MM.1S (cell line): ENCODE results near the gene TOR1A.

Experiments used
- DNase-seq: peaks from one replicate; pipeline ENCODE4 v3.0.0-alpha.2; 2015
- H2AFZ ChIP-seq: fragments of 300-600 bp; sonication (generic); 2 replicates; pipeline ENCODE4 v1.6.0; 2016; ENCODE audit warnings: antibody characterized with exemption, low read length
- H3F3A ChIP-seq: fragments of 300-600 bp; sonication (generic); 2 replicates; pipeline ENCODE4 v1.6.1; 2016; ENCODE audit warnings: mild to moderate bottlenecking, antibody characterized with exemption, low read length, moderate library complexity, mixed read lengths; ENCODE audit not compliant: insufficient read depth
- H3K27ac ChIP-seq: fragments of 300-600 bp; sonication (generic); 2 replicates; pipeline ENCODE4 v1.5.1; 2016; ENCODE audit warnings: mild to moderate bottlenecking, low read length
- H3K27me3 ChIP-seq: fragments of 300-600 bp; sonication (generic); replicated peaks from 2 replicates; pipeline ENCODE4 v1.6.0; 2016; ENCODE audit warnings: low read length; ENCODE audit not compliant: insufficient read depth
- H3K36me3 ChIP-seq: fragments of 300-600 bp; sonication (generic); replicated peaks from 2 replicates; pipeline ENCODE4 v1.6.1; 2016; ENCODE audit warnings: mild to moderate bottlenecking, low read length, mixed read lengths; ENCODE audit not compliant: insufficient read depth
- H3K4me1 ChIP-seq: fragments of 300-600 bp; sonication (generic); 2 replicates; pipeline ENCODE4 v1.6.1; 2016; ENCODE audit warnings: low read length, mixed read lengths
- H3K4me2 ChIP-seq: fragments of 300-600 bp; sonication (generic); 2 replicates; pipeline ENCODE4 v1.6.0; 2016; ENCODE audit warnings: low read depth, low read length
- H3K4me3 ChIP-seq: fragments of 300-600 bp; sonication (generic); 2 replicates; pipeline ENCODE4 v1.5.1; 2016; ENCODE audit warnings: low read length, mixed read lengths
- H3K79me2 ChIP-seq: fragments of 300-600 bp; sonication (generic); 2 replicates; pipeline ENCODE4 v1.6.1; 2016; ENCODE audit warnings: mixed run types, low read length, mixed read lengths
- H3K9ac ChIP-seq: fragments of 300-600 bp; sonication (generic); 2 replicates; pipeline ENCODE4 v1.6.1; 2016; ENCODE audit warnings: low read length, mixed read lengths
- H3K9me2 ChIP-seq: fragments of 300-600 bp; sonication (generic); replicated peaks from 2 replicates; pipeline ENCODE4 v1.6.1; 2016; ENCODE audit warnings: mild to moderate bottlenecking, low read length, mixed read lengths; ENCODE audit not compliant: insufficient read depth
- H3K9me3 ChIP-seq: fragments of 300-600 bp; sonication (generic); replicated peaks from 2 replicates; pipeline ENCODE4 v1.6.1; 2016; ENCODE audit warnings: mild to moderate bottlenecking, low read length, mixed read lengths; ENCODE audit not compliant: insufficient read depth
- H4K20me1 ChIP-seq: fragments of 300-600 bp; sonication (generic); 2 replicates; pipeline ENCODE4 v1.6.1; 2016; ENCODE audit warnings: mild to moderate bottlenecking, low read length, moderate library complexity, mixed read lengths; ENCODE audit not compliant: insufficient read depth
- EZH2 ChIP-seq: fragments of 300-600 bp; sonication (generic); optimal IDR thresholded peaks from 2 replicates; pipeline ENCODE3; 2017; ENCODE audit warnings: low read depth, mild to moderate bottlenecking, antibody characterized with exemption, low read length, mixed read lengths
- EZH2phosphoT487 ChIP-seq: fragments of 300-600 bp; sonication (generic); IDR thresholded peaks from 2 replicates; pipeline ENCODE4 v1.6.1; 2018; ENCODE audit warnings: antibody characterized with exemption, low read length
- TF ChIP-seq, protein P1 (sequence below): fragments of 300-600 bp; sonication (generic); IDR thresholded peaks from 2 replicates; pipeline ENCODE4 v1.5.1; 2016; ENCODE audit warnings: antibody characterized with exemption, low read length, mixed read lengths

Gene TOR1A

DNA sequence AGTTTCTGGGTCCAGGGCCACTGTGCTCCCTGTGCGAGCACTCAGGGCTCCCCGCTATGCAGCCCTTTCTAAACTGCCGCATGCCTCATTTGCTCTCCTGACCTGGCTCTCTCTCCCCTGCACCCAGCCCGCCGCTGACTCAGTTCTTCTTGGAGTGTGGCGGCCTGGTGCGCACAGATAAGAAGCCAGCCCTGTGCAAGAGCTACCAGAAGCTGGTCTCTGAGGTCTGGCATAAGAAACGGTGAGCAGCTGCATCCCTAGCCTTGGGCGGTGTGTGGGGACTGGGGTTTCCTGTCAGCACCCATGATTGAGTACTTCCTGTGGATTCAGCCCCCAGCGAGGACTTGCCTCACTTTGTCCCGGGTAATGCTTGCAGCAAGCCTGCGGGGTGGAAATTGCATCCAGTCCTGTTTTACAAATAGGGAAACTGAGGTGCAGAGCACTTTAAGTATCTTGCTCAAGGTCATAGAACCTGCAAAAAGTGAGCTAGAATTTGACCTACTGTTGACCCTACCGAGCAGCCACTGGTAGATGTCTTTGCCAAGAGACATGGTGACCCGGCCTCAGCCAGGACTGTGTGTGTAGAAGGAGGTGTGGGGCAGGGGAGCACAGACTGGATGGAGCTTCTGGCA lies 39.2 kb upstream of the TOR1A start:
- H3K79me2 ChIP-seq, result no peaks in the 10 kb centered on the region
- TF ChIP-seq, protein P1, sequence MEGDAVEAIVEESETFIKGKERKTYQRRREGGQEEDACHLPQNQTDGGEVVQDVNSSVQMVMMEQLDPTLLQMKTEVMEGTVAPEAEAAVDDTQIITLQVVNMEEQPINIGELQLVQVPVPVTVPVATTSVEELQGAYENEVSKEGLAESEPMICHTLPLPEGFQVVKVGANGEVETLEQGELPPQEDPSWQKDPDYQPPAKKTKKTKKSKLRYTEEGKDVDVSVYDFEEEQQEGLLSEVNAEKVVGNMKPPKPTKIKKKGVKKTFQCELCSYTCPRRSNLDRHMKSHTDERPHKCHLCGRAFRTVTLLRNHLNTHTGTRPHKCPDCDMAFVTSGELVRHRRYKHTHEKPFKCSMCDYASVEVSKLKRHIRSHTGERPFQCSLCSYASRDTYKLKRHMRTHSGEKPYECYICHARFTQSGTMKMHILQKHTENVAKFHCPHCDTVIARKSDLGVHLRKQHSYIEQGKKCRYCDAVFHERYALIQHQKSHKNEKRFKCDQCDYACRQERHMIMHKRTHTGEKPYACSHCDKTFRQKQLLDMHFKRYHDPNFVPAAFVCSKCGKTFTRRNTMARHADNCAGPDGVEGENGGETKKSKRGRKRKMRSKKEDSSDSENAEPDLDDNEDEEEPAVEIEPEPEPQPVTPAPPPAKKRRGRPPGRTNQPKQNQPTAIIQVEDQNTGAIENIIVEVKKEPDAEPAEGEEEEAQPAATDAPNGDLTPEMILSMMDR, result no peak
- no peak for TF ChIP-seq EZH2phosphoT487
- H3K27ac ChIP-seq, result no peak overlapping the region
- H2AFZ ChIP-seq, result no peak overlapping the region
- no peak overlapping the region for H3K4me2 ChIP-seq
- no peak for DNase-seq
- no peaks in the 10 kb centered on the region for H3K36me3 ChIP-seq
- no peak overlapping the region for H3K9ac ChIP-seq
- H3K9me2 ChIP-seq, result no peaks in the 10 kb centered on the region
- H3K4me3 ChIP-seq, result no peak overlapping the region
- H3K9me3 ChIP-seq, result no peaks in the 10 kb centered on the region
- no peaks in the 10 kb centered on the region for H3K27me3 ChIP-seq
- H4K20me1 ChIP-seq, result no peaks in the 10 kb centered on the region
- no peaks in the 10 kb centered on the region for H3K4me1 ChIP-seq
- no peaks in the 10 kb centered on the region for H3F3A ChIP-seq

DNA sequence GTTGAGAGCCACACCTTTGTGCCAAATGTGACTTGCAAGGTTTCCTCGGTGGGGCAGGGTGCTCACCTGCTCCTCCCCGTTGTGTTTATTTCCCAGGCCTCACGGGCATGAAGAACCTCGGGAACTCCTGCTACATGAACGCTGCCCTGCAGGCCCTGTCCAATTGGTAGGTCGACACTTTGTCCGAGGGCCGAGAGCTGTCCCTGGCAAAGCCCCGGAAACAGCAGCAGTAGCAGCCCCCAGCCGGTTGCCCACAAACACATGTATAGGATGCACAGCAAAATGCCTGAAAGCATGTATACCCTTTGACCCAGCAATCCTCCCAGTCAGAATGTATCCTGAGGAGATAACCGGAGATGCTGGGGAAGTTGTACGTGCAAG lies 37.5 kb upstream of the TOR1A start:
- Histone ChIP-seq H3K4me2 (no peak overlapping the region), H4K20me1 (no peaks in the 10 kb centered on the region), H3K9me3 (no peaks in the 10 kb centered on the region), H3K9me2 (no peaks in the 10 kb centered on the region), H3F3A (no peaks in the 10 kb centered on the region), H3K4me1 (no peaks in the 10 kb centered on the region), H3K27me3 (no peaks in the 10 kb centered on the region), H2AFZ (no peak overlapping the region), H3K79me2 (no peaks in the 10 kb centered on the region), H3K9ac (no peak overlapping the region), H3K27ac (no peak overlapping the region), H3K4me3 (no peak overlapping the region), H3K36me3 (no peaks in the 10 kb centered on the region)
- no peak for TF ChIP-seq EZH2phosphoT487
- TF ChIP-seq, protein P1, result no peak
- TF ChIP-seq EZH2, result no peak
- no peak for DNase-seq

DNA sequence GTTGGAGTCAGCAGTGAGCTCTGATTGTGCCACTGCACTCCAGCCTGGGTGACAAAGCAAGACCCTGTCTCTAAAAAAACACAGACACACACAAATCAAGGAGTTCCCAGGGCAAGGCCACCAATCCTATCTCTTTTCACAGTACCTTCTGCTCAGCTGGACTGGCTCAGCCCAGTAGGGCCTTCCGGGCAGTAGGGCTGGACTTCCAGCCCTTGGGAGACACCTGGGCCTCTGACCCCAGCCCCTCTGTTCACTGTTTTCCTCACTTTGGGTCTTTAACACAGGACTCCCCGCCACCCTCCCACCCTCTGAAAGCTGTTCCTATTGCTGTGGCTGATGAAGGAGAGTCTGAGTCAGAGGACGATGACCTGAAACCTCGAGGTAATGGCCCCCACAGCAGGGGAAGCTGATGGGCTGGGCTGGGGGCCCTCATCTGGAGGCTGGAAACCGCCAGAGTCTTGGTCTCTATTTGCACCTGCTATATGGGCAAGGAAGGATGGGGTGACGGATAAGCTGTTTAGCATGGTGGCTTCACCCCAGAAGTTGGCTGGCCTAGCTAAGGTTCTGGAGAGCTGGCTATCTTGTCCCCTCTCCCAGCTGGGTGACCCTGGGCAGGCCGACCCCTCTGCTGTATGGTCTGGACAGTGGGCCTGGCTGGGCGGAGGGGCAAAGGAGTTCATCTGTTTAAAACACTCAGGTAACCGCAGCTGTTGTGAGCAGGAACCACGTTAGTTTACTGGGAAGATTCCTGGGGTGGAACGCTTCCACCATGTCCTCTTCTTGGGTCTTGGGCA lies 36.9 kb upstream of the TOR1A start:
- Histone ChIP-seq H3F3A (no peaks in the 10 kb centered on the region), H2AFZ (no peak overlapping the region), H3K27me3 (no peaks in the 10 kb centered on the region), H3K27ac (no peak overlapping the region), H3K9me2 (no peaks in the 10 kb centered on the region), H3K79me2 (no peaks in the 10 kb centered on the region), H3K9me3 (no peaks in the 10 kb centered on the region), H3K4me1 (no peaks in the 10 kb centered on the region), H3K36me3 (no peaks in the 10 kb centered on the region), H3K4me3 (no peak overlapping the region), H3K4me2 (no peak overlapping the region), H4K20me1 (no peaks in the 10 kb centered on the region), H3K9ac (no peak overlapping the region)
- TF ChIP-seq EZH2phosphoT487 (no peak), EZH2 (no peak)
- TF ChIP-seq, protein P1, result no peak
- no peak for DNase-seq
